ENCODE results near the gene PLTP.
A peak's percentile ranks its signal among the peaks of the same experiment; 100 is the strongest.
"Not testable (repeated sequence)": the region's sequence is repeated elsewhere in the genome, so short reads cannot be mapped to it uniquely, and the experiment has no call there.

Gene PLTP

GRCh38 chr20:45911486-45912343 lies at the start of gene PLTP:
TSS of gene PLTP (minus strand) at chr20:45912155. CDS start at chr20:45911452, 703 bp downstream.
- DNase-seq, result peak; percentile 33

GRCh38 chr20:45959956-45960630 lies 48.1 kb upstream of the PLTP start:
- DNase-seq, result no peak

GRCh38 chr20:45959126-45959525 lies 47.2 kb upstream of the PLTP start:
- DNase-seq, result no peak

- DNase-seq, result no peak
These were observed 46.6 kb upstream of the PLTP start for GRCh38 chr20:45958593-45958992.

- DNase-seq, result no peak
These were observed 45.3 kb upstream of the PLTP start for GRCh38 chr20:45957021-45957941.

GRCh38 chr20:45956326-45956725 lies 44.4 kb upstream of the PLTP start:
- not testable (repeated sequence) for DNase-seq

GRCh38 chr20:45953672-45954071 lies 41.7 kb upstream of the PLTP start:
- DNase-seq, result no peak

- no peak for DNase-seq
These were observed 40.9 kb upstream of the PLTP start for GRCh38 chr20:45952861-45953260.

GRCh38 chr20:45951925-45952834 lies 40.2 kb upstream of the PLTP start:
- no peak for DNase-seq

GRCh38 chr20:45950330-45950646 lies 38.3 kb upstream of the PLTP start:
- DNase-seq, result no peak

GRCh38 chr20:45949542-45950329 lies 37.8 kb upstream of the PLTP start:
- no peak for DNase-seq

- no peak for DNase-seq
These were observed 37.0 kb upstream of the PLTP start for GRCh38 chr20:45948742-45949541.

- DNase-seq, result no peak
These were observed 36.3 kb upstream of the PLTP start for GRCh38 chr20:45948261-45948733.

GRCh38 chr20:45947110-45947866 lies 35.3 kb upstream of the PLTP start:
- DNase-seq, result no peak

- peak; percentile 28 for DNase-seq
These were observed 34.4 kb upstream of the PLTP start for GRCh38 chr20:45946149-45946970.

GRCh38 chr20:45945678-45946148 lies 33.8 kb upstream of the PLTP start:
- DNase-seq, result no peak

- DNase-seq, result no peak
These were observed 33.2 kb upstream of the PLTP start for GRCh38 chr20:45944965-45945677.

All from activated CD4-positive, alpha-beta T cell treated with anti-CD3 and anti-CD28 coated beads for 48 hours (primary cell).